OCI-LY7 (cell line): Measurements from ENCODE around the gene CATSPER3. TPM values are rescaled to one million over a fixed set of nuclear protein-coding genes. Genes with fewer than 3 reads are reported as not detected.

ENCODE experiments used
- BruUV-seq: library from RNA; stranded (reverse); fragments of 400-500 nt; replicated peaks from 2 replicates; lab custom pipeline; 2021; lab: Mats Ljungman, UMichigan
- CTCF ChIA-PET: fragments of 300-600 bp; sonication (Branson Sonifier 250); formaldehyde crosslinking; loops from one replicate; lab custom pipeline; 2022; ENCODE audit warnings: antibody characterized with exemption; ENCODE audit not compliant: unreplicated experiment; lab: Charles Lee
- POLR2A ChIA-PET: fragments of 300-600 bp; sonication (Branson Sonifier 250); formaldehyde crosslinking; loops from one replicate; lab custom pipeline; 2022; ENCODE audit warnings: antibody characterized with exemption; lab: Charles Lee
- DNase-seq: peaks from one replicate; pipeline ENCODE4 v3.0.0-alpha.2; 2015; ENCODE audit warnings: low spot score
- H2AFZ ChIP-seq: fragments of 200-600 bp; sonication (generic), shearing (Covaris generic); 2 replicates; pipeline ENCODE4 v1.6.1; 2014; ENCODE audit warnings: mild to moderate bottlenecking, antibody characterized with exemption, low read length, moderate library complexity
- H3K27ac ChIP-seq: fragments of 200-600 bp; sonication (generic); 2 replicates; pipeline ENCODE4 v1.5.1; 2014; ENCODE audit warnings: mixed run types, low read depth, mild to moderate bottlenecking, moderate library complexity, low read length, inconsistent platforms; ENCODE audit not compliant: poor library complexity, severe bottlenecking
- H3K36me3 ChIP-seq: fragments of 200-600 bp; sonication (generic); 2 replicates; pipeline ENCODE4 v1.6.1; 2014; ENCODE audit warnings: mild to moderate bottlenecking, antibody characterized with exemption, low read length, moderate library complexity, mixed read lengths; ENCODE audit not compliant: insufficient read depth
- H3K4me1 ChIP-seq: fragments of 200-600 bp; sonication (generic); 2 replicates; pipeline ENCODE4 v1.5.1; 2014; ENCODE audit warnings: mild to moderate bottlenecking, low read length; ENCODE audit not compliant: insufficient read depth, poor library complexity, severe bottlenecking
- H3K4me2 ChIP-seq: fragments of 200-600 bp; sonication (generic); 2 replicates; pipeline ENCODE4 v1.6.1; 2014; ENCODE audit warnings: mild to moderate bottlenecking, low read length
- H3K4me3 ChIP-seq: fragments of 200-600 bp; sonication (generic); 2 replicates; pipeline ENCODE4 v1.5.1; 2014; ENCODE audit warnings: mild to moderate bottlenecking, low read depth, low read length; ENCODE audit not compliant: poor library complexity, severe bottlenecking
- H3K79me2 ChIP-seq: fragments of 200-600 bp; sonication (generic); 2 replicates; pipeline ENCODE4 v1.6.1; 2016; ENCODE audit warnings: low read depth, mild to moderate bottlenecking, low read length, moderate library complexity, mixed read lengths; ENCODE audit not compliant: insufficient read depth
- H3K9me2 ChIP-seq: fragments of 200-600 bp; sonication (generic); 2 replicates; pipeline ENCODE4 v1.6.1; 2016; ENCODE audit warnings: mild to moderate bottlenecking, low read length, mixed read lengths; ENCODE audit not compliant: insufficient read depth
- H3K9me3 ChIP-seq: fragments of 200-600 bp; sonication (generic); 2 replicates; pipeline ENCODE4 v1.6.1; 2014; ENCODE audit warnings: mild to moderate bottlenecking, mixed run types, low read length, mixed read lengths
- H4K20me1 ChIP-seq: fragments of 200-600 bp; sonication (generic); 2 replicates; pipeline ENCODE4 v1.6.1; 2014; ENCODE audit warnings: mild to moderate bottlenecking, antibody characterized with exemption, low read length, moderate library complexity, mixed read lengths; ENCODE audit not compliant: insufficient read depth
- EZH2phosphoT487 ChIP-seq: fragments of 200-600 bp; sonication (generic); IDR thresholded peaks from 2 replicates; pipeline ENCODE4 v1.6.1; 2018; ENCODE audit warnings: low read depth, borderline replicate concordance, mild to moderate bottlenecking, mixed run types, antibody characterized with exemption, low read length, moderate library complexity, mixed read lengths
- intact Hi-C: fragments of 100-400 bp; cut with micrococcal nuclease; formaldehyde crosslinking; loops from one replicate; pipeline ENCODE4 v1.10.0; 2022; ENCODE audit not compliant: unreplicated experiment
- total RNA-seq, 2 experiments: library from RNA; depleted of rRNA in 1 of 2; stranded (reverse); fragments of >200 nt in 1 of 2; shearing (Covaris generic) in 1 of 2; gene quantifications; 2 replicates each; pipeline ENCODE4 v1.2.3, GENCODE V29; 2014 to 2022
- TF ChIP-seq, protein P1 (sequence below): fragments of 200-600 bp; sonication (generic); conservative IDR thresholded peaks from 2 replicates; pipeline ENCODE4 v1.5.1; 2014; ENCODE audit warnings: mild to moderate bottlenecking, antibody characterized with exemption, low read length, moderate library complexity, mixed read lengths

CATSPER3 gene
- total RNA-seq, 2 experiments from 2014 or later = 0.61 TPM; not detected in 1

DNA sequence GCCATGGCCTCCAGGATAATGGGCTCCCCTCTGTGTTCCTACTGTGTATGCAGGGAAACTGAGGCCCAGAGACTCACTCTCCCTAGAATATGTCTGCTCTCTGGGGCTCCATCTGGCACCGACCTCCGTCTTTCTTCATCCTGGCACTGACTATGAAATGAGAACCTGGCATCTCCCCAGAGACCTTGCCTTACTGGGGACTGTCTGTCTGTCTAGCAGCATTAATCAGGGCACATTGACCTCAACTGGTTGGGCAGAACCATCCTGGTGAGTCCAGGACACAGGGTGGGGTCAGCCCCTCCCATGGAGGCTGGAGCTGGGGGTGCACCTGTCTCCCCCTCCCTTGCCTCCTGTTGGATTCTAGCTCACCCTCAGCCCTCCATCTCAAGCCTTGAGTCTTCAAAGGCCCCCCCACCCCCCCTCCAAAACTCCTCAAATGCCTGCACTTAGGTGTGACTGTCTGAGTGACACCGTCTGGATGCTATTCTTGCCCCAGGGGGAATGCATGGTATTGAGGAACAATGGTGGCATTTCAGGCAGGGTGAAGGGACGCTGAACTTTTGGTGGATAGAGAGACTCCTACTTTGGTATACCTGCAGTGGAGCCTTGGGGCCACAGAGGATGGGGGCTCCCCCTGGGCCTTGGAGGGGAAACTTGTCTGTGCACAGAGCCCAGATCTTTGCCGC, 79.1 kb downstream of the CATSPER3 start:
- intact Hi-C loops = loop anchor here (10.0 kb wide), 1 partner anchor 502 kb away; no protein-coding TSS in a partner anchor
- CTCF ChIA-PET = no interaction called here
- DNase-seq = no peak
- Histone ChIP-seq H4K20me1 (no peaks in the 10 kb centered on the region), H3K36me3 (no peaks in the 10 kb centered on the region), H3K9me2 (no peaks in the 10 kb centered on the region), H3K79me2 (no peaks in the 10 kb centered on the region), H3K4me3 (no peak overlapping the region), H2AFZ (no peak overlapping the region), H3K4me1 (peaks cover 93% of the 10 kb centered on the region), H3K4me2 (peak overlapping the region; percentile 38; the same call in 1 of the 2 replicates), H3K27ac (no peak overlapping the region), H3K9me3 (no peaks in the 10 kb centered on the region)
- TF ChIP-seq EZH2phosphoT487 = no peak
- TF ChIP-seq, protein P1, sequence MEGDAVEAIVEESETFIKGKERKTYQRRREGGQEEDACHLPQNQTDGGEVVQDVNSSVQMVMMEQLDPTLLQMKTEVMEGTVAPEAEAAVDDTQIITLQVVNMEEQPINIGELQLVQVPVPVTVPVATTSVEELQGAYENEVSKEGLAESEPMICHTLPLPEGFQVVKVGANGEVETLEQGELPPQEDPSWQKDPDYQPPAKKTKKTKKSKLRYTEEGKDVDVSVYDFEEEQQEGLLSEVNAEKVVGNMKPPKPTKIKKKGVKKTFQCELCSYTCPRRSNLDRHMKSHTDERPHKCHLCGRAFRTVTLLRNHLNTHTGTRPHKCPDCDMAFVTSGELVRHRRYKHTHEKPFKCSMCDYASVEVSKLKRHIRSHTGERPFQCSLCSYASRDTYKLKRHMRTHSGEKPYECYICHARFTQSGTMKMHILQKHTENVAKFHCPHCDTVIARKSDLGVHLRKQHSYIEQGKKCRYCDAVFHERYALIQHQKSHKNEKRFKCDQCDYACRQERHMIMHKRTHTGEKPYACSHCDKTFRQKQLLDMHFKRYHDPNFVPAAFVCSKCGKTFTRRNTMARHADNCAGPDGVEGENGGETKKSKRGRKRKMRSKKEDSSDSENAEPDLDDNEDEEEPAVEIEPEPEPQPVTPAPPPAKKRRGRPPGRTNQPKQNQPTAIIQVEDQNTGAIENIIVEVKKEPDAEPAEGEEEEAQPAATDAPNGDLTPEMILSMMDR = no peak
- POLR2A ChIA-PET = interaction anchor here (1.2 to 2.4 kb wide), 4 partner anchors 9 to 56 kb away, joined by 3 to 10 read pairs (median 6); no protein-coding TSS in a partner anchor
- BruUV-seq = no TSS peak

DNA sequence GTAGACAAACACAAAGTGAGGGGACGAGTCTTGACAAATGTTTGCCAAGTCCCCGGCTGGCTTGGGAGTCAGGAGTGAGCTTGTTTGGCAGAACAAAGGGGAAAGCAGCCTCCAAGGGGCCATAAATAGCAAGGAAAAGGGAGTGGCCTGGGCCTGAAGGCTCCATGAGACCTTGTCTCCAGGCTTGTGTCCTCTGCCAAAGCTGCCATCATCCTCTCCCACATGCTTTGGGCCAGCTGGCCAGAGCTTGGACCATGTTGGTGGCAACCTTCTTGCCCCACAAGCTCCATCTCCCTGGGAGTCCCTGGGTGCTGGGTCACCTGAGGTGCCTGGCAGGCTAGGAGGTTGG, 79.6 kb downstream of the CATSPER3 start:
- TF ChIP-seq, protein P1 = no peak
- TF ChIP-seq EZH2phosphoT487 = no peak
- Histone ChIP-seq H3K79me2 (no peaks in the 10 kb centered on the region), H3K9me2 (no peaks in the 10 kb centered on the region), H3K36me3 (no peaks in the 10 kb centered on the region), H3K4me1 (peaks cover 93% of the 10 kb centered on the region), H3K9me3 (no peaks in the 10 kb centered on the region), H3K4me3 (no peak overlapping the region), H2AFZ (no peak overlapping the region), H3K4me2 (no peak overlapping the region), H3K27ac (no peak overlapping the region), H4K20me1 (no peaks in the 10 kb centered on the region)
- intact Hi-C loops = loop anchor here (10.0 kb wide), 1 partner anchor 503 kb away; no protein-coding TSS in a partner anchor
- DNase-seq = no peak
- ChIA-PET POLR2A (interaction anchor here (1.2 to 1.9 kb wide), 3 partner anchors 9 to 55 kb away, joined by 3 to 10 read pairs (median 4); no protein-coding TSS in a partner anchor), CTCF (no interaction called here)
- BruUV-seq = no TSS peak

- intact Hi-C loops = loop anchor here (10.0 kb wide), 1 partner anchor 503 kb away; no protein-coding TSS in a partner anchor
- H3K9me2 ChIP-seq = no peaks in the 10 kb centered on the region
- H3K27ac ChIP-seq = no peak overlapping the region
- no peaks in the 10 kb centered on the region for H3K36me3 ChIP-seq
- no peaks in the 10 kb centered on the region for H4K20me1 ChIP-seq
- no peak overlapping the region for H3K4me2 ChIP-seq
- no peak overlapping the region for H3K4me3 ChIP-seq
- no peak overlapping the region for H2AFZ ChIP-seq
- ChIA-PET POLR2A (interaction anchor here (1.0 to 2.8 kb wide), 4 partner anchors 11 to 54 kb away, joined by 3 to 10 read pairs (median 3); no protein-coding TSS in a partner anchor), CTCF (interaction anchor here (0.8 kb wide), 1 partner anchor 14 kb away, joined by 3 read pairs; no protein-coding TSS in a partner anchor)
- no peak for DNase-seq
- TF ChIP-seq, protein P1 = no peak
- no peak for TF ChIP-seq EZH2phosphoT487
- H3K4me1 ChIP-seq = peaks cover 92% of the 10 kb centered on the region
- no peaks in the 10 kb centered on the region for H3K79me2 ChIP-seq
- H3K9me3 ChIP-seq = no peaks in the 10 kb centered on the region
- BruUV-seq = no TSS peak
Measured at GRCh38 chr5:135048286-135048685, 80.6 kb downstream of the CATSPER3 start.
